GM19351 (cell line): ENCODE results near the gene EVPLL.
"Not testable (repeated sequence)": the region's sequence is repeated elsewhere in the genome, so short reads cannot be mapped to it uniquely, and the experiment has no call there.

ENCODE experiments used
- ATAC-seq: cut with Tn5 transposase; IDR thresholded peaks from one replicate; pipeline ENCODE4 v1.9.1; 2021; ENCODE audit warnings: mild to moderate bottlenecking, moderate library complexity; ENCODE audit not compliant: unreplicated experiment

Gene EVPLL

DNA sequence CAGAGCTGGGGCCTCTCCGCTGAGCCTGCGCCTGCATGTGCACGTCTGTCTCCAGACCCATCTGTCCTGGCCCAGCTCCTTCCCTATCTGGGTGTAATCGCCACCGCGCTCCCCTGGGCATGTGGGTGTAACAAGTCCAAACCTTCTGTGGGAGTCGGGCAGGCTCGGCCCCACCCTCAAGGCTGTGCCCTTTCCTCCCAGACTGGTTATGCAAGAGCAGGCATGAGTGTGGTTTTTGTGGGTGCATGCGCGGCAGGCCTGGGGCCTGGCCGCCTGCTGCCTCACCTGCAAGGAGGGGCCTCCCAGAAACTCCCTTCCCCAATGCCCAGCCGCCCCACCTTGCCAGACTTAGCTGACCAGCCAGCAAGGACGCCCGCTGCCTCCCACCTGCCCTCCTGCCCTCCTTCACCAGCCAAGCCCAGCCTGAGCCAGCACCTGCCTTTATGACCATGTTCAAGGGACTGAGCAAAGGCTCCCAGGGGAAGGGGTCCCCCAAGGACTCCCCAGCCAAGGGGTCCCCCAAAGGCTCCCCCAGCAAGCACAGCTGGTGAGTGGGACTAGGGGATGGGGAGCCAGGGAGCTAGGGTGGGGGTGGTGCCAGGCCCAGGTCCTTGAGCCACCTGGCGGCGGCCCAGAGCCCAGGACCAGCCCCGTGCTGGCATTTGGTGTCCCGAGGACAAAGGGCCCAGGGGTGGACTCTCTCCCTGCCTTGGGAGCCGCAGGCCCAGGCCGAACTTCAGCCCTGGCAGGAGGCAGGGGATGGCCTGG, at the start of gene EVPLL:
Gene EVPLL, plus strand, starts transcription at position 342 of the 768 bp plus-strand sequence. CDS start 3,160 bp downstream, outside the sequence.
- no peak for ATAC-seq

DNA sequence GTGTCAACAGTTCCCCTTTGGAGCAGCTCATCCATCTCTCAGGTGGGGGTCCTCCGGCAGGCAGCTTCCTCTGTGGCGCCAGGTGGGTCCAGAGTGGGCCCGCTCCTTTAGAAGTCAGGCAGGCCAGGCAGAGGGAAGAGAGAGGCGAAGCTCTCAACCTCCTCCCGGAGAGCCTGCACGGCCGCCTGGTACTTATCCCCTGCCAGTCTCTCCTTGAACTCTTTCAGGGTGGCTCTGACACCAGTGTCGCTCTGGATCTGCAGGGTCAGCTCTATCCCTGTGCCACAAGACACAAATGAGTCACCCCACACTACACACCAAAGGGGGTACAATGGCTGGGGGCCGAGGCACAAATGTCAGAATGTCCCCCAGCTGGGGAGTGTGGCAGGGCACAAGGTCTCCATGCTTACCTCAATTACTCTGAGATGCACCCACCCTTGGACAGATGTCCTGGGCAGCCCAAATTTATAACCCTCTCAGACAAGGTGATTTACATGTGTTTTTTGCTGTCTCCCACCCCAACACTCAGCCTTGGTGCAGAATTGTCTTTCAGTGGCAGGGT, 48.9 kb upstream of the EVPLL start:
- ATAC-seq: no peak

- ATAC-seq: no peak
Measured at GRCh38 chr17:18331879-18332278, 45.7 kb upstream of the EVPLL start.

- ATAC-seq: no peak
Measured at GRCh38 chr17:18332909-18333489, 44.6 kb upstream of the EVPLL start.

GRCh38 chr17:18338158-18338557, 39.4 kb upstream of the EVPLL start:
- not testable (repeated sequence) for ATAC-seq

DNA sequence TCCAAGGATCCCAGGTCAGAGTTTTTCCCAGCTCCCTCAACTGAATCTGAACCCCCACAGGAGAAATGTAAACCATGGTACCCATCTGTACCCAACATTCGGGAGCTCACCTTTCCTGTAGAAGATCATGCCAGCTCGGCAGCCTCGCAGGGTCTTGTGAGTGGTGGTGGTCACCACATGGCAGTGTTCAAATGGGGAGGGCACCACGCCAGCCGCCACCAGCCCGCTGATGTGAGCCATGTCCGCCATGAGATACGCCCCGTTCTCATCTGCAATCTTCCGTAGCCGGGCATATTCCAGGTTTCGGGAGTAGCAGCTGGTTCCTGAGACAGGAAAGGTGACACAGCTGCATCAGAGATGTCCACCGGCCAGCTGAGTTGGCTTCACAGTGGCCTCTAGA, 37.6 kb upstream of the EVPLL start:
- no peak for ATAC-seq

GRCh38 chr17:18344021-18344420, 33.6 kb upstream of the EVPLL start:
- no peak for ATAC-seq

DNA sequence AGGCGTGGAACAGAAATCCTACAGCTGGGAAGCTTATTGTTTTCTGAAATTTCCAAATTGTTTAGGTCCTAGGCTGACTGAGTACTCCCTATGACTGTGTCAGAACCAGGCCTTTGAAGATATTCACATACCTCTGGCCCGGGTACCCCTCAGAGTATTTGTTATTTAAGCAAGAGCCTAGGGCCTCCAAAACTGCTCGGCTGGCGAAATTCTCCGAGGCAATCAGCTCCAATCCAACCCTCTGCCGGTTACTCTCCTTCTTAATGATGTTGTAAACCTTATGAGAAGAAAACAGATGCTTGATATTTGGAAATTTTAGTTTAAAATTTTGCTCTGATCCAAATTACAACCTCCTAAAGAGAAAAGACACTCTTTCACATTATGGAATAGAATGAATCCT, 24.0 kb upstream of the EVPLL start:
- no peak for ATAC-seq

GRCh38 chr17:18356624-18357023, 21.0 kb upstream of the EVPLL start:
- no peak for ATAC-seq

- no peak for ATAC-seq
Measured at GRCh38 chr17:18360518-18360917, 17.1 kb upstream of the EVPLL start.

DNA sequence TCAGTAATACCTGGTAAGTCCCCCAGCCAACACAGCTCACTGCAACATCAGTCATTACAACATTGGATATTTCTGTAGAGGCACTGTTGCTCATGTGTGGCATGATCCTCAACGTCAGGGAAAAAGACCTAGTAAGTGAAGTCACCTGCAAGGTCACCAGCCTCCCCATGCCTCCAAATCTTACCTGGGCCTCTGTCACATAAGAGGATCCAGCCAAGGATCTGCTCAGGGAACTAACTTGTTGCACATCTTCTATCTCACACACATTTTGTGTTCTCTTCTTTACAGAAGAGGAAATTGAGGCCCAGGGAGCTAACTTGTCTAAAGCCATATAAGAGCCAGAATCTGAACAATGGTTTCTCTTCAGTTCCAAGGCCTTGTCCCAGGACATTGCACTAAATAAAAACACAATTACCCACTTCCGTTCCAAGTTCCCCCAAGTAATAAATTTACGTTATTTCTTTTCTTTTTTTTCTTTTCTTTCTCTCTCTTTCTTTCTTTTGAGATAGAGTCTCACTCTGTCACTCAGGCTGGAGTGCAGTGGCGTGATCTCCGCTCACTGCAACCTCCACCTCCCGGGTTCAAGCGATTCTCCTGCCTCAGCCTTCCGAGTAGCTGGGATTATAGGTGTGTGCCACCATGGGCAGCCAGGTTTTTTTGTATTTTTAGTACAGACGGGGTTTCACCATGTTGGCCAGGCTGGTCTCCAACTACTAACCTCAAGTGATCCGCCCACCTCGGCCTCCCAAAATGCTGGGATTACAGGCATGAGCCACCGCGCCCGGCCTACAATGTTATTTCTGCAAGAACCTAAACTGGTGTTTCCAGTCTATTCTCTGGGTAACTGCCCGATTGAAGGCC, 15.5 kb upstream of the EVPLL start:
- no peak for ATAC-seq

DNA sequence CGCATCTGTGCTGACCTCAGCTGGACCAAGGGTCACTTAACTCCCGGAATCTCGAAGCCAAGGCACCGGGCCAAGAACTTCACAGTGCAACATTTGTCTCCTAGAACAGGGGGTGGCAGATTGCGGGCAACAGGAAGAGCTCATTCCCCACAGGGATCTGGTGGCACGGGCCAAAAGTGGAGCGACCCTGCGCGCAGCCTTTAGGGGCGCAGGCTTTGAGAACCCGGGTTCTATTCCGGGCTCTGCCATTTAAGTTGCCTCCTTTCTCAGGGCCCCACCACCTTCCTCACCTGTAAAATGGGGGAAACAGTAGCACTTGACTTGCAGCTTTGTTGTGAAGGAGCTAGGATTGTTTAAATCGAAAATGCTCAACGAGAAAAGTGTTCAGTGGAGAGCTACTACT, 14.9 kb upstream of the EVPLL start:
- no peak for ATAC-seq

DNA sequence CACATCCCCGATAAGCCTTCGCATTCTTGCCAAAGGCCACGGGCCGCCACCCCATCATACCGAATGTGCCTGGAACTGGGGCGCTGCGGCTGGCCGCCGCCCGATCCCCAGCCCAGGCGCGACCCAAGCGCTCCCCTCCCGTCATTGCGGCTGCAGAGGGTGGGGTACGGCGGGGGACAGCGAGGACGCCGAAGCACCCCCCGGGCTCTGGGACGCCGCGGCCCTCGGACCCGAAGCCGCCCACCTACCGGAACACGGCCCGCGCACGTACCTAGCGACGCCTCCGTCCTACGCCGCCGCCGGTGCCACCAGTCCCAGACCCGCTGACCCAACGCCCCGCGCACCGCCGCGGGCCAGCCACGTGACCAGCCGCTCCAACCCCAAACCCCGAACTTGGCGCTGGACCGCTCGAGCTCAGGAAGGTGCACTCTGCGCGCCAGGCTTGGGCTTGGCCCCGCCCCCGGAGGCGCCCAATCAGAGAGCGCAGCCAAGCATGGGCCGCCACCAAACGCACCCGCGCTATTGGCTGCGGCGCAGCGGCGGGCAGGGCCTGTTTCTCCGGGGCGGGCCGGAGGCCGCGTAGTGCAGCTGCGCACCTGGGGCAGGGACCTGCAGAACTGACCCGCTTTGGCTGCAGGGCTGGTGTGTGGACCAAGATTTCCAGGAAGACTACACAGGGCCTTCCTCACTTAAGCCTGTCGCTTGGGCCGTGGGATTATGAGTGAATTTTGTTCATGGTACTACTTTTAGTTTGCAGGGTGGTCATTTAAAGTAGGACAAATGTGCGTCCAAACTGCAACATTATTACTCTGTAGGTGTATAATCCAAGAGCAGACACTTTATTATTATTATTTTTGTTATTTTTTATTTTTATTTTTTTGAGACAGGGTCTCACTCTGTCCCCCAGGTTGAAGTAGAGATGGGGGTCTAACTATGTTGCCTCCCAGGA, 14.2 kb upstream of the EVPLL start, which contains the start of gene SHMT1:
Gene SHMT1, minus strand, starts transcription at position 450 of the 949 bp plus-strand sequence. CDS start 7,569 bp downstream, outside the sequence.
- peak; percentile 95 for ATAC-seq

DNA sequence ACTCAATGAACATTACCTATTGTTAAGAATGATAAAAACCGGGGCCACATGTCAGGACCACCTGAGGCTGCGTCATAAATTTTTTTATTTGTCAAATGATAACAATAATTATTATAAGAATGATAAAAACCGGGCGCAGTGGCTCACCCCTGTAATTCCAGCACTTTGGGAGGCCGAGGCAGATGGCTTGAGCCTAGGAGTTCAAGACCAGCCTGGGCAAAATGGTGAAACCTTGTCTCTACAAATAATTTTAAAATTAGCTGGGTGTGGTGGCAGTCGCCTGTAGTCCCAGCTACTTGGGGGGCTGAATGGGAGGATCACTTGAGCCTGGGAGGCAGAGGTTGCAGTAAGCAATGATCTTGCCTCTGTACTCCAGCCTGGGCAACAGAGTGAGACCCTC, 13.4 kb upstream of the EVPLL start:
- no peak for ATAC-seq

DNA sequence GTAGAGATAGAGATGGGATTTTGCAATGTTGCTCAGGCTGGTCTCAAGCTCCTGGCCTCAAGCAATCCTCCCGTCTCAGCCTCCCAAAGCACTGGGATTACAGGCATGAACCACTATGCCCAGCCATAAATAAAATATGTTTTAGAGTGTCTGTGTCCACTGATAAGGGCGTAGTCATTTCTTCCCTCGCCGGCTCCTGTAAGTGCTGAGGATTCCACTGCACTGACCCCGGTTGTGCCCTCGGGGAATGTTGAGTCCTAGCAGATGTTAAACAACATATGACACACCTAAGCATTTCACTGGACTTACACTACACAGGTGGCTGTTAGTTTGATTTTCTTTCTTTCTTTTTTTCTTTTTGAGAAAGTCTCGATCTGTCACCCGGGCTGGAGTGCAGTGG, 8.6 kb upstream of the EVPLL start:
- ATAC-seq: no peak

- no peak for ATAC-seq
Measured at GRCh38 chr17:18370761-18371160, 6.8 kb upstream of the EVPLL start.

DNA sequence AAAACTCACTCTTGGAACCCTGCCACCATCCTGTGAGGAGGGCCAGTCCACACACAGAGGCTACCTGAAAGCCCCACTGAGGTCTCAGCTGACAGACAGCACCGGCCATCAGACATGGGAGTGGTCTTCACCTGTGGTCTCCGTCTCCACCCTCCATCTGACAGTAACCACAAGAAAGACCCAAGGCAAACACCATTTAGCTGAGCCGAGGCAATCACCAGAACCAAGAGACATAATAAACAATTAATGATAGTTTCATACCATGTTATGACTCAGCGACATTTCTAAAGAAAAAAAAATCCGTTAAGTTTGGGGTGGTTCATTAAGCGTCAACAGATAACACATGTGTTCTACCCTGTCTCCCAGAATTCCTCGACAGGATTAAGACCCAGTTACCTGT, 6.1 kb upstream of the EVPLL start:
- ATAC-seq: no peak

GRCh38 chr17:18373181-18373580, 4.4 kb upstream of the EVPLL start:
- ATAC-seq: not testable (repeated sequence)

DNA sequence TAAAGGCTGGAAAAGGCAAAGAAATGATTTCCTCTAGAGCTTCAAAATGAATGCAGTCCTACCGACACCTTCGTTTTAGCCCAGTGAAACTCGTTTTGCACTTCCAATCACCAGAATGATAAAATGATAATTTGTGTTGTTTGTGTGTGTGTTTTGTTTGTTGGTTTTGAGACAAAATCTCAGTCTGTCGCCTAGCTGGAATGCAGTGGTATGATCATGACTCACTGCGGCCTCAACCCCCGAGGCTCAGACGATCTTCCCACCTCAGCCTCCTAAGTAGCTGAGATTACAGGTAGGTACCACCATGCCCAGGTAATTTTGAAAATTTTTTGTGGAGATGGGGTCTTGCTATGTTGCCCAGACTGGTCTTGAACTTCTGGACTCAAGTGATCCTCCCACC, 3.4 kb upstream of the EVPLL start:
- no peak for ATAC-seq

GRCh38 chr17:18378205-18378505, 577 bp downstream of the EVPLL start:
- no peak for ATAC-seq
